NCI-H187 (cell line): Measurements from ENCODE around the gene EIPR1.

Source experiments
- DNase-seq, 2 experiments: peaks; one replicate each; lab custom pipeline; 2025; lab: John Stamatoyannopoulos, UW

EIPR1 gene

DNA sequence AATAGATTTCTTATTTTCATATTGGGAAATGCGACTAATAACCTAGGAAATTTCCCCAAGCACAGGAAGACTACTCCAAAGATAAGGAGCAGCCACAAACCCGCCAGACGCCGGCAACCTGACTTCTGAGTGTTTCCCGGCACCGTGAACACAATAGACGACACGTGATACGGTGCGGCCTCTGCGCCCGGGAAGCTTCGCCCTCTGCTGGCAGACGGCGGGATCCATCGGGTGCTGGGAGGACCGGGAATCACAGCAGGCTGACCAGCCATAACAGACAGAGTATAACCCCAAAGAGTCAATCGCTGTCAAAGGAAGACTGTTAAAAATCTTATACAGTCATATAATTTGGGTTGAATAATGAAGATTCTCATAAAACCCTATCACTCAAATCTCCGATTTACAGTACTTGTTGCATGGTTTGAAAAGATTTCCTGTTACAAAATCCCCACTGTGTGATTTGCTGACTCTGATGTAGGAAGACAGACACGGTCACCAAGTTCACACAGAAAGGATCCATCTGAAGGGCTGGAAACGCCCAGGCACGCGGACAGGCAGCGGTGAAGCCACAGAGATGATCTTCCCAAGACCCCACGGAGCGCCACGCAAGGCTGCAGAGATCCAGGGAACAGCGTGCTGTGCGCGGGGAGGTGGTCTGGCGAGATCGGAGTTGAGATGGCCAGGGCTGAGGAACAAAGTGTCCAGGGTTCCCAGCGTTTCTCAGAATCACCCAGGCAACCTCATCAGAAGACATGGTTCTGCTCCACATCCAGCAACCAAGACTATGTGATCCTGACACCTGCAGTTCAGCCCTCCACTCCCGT, 73.8 kb downstream of the EIPR1 start:
- peak; percentile 91 to 92 for DNase-seq

DNA sequence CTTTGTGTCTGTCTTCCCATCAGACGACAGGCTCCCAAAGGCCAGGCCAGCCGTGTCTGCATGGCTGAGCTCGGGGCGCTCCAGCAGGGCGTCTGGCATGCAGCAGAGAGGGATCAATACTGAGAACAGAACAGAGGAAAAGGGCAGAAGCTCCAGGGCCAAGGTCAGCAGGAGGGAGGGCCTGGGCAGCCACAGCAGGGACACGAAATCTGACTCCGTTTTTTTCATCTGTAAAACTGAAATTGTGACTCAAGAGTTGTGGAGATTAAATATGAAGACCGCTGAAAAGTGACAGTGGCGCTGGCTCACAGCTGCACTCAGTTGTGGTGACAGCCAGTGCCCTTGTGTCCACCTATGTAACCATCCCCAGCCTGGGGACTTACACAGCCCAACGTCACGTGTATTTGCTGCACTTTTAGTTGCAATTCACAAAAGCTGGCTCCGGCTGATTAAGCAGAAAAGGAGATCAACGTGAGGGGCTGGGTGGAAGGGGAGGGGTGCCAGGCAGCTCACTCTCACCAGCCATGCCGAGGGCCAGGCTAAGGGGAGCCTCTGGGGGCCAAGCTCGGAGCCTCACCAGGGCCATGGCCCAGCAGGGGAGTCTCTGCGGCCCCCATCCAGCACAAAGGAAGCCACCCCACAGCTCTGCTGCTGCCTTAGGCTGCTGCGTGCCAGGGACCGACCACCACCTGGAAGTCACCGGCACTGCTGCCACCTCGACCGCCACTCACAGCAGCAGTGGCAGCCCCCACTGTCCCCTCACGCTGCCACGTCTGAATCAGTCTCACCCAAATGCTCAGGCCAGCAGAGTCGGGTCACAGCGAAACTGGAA, 74.7 kb downstream of the EIPR1 start:
- DNase-seq: peak in 1 of 2 experiments; percentile 36

GRCh38 chr2:3302421-3302750, 75.2 kb downstream of the EIPR1 start:
- no peak for DNase-seq

DNA sequence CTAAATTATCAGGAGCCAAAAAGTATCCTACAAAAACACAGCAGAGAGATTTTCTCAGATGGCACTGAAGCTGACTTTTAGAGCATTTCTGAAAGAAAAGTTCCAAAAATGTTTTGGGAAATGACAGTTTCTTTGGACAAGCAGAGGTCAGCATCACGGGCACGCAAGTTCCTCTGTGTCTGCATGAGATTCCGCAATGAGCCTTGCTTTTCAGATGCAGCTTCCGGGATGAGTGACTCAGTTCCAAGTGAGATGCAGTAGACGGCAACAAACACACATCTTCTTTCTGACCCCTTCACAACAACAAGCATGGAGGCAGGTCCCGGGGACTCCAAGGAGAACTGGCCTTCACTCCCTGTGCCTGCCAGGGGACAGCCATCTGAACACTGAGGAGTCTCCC, 76.6 kb downstream of the EIPR1 start:
- DNase-seq: no peak

DNA sequence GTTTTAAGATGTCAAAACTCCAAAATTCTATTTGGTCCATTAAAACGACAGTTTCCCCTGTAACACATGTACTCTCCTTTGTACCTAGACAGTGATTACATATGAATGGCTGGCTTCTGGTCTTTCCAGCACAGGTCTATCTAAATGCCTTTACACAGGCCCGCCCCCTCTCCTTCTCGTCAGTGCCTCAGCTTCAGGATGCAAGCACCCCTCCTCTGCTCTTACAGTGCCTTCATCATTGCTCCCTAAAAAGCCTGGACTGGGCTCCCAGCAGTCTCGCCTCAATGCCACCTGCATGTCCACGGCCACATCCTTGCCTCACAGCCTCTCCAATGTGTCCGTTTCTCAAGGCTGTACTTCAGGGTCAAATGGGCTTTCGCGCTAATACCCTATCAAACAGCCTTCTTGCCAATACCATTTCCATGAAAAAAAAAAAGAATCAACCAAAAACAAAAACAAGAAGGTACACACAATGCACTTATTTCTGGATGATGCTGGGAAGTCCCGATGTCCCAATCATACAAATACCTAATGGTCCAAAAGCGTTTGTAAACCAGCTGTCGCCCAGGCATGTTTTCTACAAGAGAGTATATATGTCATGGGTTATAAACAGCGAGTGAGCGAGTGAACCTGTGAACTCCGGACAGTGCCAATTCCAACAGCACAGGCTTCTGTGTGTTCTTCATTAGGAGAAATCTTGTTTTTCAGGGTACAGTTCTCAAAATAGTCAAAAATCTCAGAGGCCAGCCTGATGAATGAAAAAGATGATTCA, 77.2 kb downstream of the EIPR1 start:
- no peak for DNase-seq

DNA sequence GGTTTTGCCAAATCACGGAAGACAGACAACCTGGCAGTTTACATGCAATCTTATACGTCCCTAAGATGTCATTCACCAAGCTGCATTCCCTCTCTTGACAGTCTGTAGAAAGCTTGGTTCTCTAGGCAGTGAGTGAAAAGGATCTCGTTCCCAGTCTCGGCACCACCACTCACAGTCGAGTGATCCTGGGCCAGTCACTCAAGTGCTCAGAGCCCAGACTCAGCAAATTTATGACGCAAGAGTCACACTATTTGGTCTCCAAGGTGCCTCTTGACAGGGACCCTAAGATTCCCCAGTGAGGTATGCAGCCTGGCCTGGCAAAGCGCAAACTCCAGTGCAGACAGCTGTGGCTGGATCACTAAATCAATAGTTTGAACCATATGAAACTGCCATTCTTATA, 77.9 kb downstream of the EIPR1 start:
- DNase-seq: no peak

- DNase-seq: no peak
Observed at GRCh38 chr2:3299130-3299529, 78.5 kb downstream of the EIPR1 start.

GRCh38 chr2:3298191-3298590, 79.4 kb downstream of the EIPR1 start:
- DNase-seq: no peak

DNA sequence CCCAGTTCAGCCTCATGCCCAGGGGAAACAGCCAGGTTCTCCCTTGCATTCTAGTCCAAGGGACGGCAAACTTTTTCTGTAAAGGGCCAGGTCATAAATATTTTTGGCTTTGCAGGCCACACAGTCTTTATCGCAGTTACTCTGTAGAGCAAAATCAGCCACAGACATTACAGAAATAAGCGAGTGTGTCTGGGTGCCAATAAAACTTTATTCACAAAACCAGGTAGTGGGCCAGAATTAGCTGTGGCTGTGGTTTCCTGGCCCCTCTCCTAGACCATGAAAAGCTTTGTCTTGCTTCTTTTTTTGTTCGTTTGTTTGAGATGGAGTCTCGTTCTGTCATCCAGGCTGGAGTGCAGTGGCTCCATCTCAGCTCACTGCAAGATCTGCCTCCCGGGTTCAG, 80.1 kb downstream of the EIPR1 start:
- DNase-seq: no peak

DNA sequence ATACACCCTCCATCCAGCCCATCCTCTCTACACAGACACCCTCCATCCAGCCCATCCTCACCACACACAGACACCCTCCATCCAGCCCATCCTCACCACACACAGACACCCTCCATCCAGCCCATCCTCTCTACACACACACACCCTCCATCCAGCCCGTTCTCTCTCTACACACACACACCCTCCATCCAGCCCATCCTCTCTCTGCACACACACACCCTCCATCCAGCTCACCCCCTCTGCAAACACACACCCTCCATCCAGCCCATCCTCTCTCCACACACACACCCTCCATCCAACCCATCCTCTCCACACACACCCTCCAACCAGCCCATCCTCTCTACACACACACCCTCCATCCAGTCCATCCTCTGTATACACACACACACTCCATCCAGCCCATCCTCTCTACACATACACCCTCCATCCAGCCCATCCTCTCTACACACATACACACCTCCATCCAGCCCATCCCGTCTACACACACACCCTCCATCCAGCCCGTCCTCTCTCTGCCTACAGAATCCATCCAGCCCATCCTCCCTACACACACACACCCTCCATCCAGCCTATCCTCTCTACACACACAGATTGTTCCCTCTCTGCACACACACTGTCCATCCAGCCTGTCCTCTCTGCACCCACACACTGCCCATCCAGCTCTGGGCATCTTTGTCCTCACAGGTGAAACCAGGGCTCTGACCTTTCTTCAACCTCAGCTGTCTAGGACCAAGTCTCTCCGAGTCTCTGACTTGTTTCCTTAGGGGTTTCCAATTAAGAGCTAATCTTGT, 81.2 kb downstream of the EIPR1 start:
- no peak for DNase-seq

DNA sequence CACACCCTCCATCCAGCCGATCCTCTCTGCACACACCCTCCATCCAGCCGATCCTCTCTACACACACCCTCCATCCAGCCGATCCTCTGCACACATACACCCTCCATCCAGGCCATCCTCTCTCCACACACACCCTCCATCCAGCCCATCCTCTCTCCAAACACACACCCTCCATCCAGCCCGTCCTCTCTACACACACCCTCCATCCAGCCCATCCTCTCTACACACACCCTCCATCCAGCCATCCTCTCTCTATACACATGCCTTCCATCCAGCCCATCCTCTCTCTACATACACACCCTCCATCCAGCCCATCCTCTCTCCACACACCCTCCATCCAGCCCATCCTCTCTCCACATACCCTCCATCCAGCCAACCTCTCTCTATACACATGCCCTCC, 83.1 kb downstream of the EIPR1 start:
- no peak for DNase-seq

DNA sequence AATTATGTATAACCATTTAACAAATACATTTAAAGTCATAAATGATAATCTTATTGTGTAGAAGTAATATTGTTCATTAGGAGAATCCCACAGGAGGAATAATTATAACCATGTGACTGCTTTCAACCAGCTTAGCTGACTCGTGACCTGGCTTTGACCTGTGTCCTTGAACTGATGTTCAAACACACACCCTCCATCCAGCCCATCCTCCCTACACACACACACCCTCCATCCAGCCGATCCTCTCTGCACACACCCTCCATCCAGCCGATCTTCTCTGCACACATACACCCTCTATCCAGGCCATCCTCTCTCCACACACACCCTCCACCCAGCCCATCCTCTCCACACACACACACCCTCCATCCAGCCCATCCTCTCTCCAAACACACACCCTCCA, 83.5 kb downstream of the EIPR1 start:
- peak in 1 of 2 experiments; percentile 30 for DNase-seq

DNA sequence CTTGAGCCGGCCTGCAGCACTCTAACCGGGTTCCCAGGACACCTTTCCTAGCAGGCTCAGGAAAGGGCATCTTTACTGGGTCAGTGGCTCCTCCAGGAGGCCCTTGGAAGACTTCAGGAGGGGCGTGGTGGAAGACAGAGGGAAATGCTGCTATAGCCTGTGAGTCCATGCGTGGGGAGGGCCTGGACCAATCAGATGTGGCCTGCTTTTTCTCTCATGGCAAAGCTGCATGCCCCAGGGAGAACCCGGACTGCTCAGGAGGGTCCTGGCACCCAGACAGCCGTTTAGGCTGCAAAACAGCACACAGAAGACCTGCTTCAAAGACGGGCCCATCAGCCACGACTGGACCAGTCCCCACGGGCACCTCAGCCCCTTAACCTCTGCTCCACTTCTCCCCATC, 84.4 kb downstream of the EIPR1 start:
- no peak for DNase-seq

DNA sequence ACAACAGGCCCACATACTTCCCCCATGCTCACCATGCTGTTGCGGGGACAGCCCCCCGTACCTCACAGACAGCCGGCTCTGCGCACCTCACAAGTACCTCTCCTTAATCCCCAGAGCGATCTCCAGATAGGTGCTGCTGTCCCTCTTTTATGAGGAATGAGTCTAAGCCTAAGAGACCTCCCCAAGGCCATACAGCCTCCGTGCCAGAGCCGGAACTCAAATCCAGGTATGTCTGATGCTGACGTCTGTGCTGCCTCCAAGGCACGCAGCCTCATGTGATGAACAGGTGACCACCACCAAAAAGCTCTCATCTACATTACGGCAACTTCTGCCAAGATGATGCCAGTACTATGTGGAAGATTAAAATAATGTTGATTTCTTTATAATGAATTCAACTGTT, 85.2 kb downstream of the EIPR1 start:
- no peak for DNase-seq

GRCh38 chr2:3291750-3292149, 85.9 kb downstream of the EIPR1 start:
- no peak for DNase-seq

DNA sequence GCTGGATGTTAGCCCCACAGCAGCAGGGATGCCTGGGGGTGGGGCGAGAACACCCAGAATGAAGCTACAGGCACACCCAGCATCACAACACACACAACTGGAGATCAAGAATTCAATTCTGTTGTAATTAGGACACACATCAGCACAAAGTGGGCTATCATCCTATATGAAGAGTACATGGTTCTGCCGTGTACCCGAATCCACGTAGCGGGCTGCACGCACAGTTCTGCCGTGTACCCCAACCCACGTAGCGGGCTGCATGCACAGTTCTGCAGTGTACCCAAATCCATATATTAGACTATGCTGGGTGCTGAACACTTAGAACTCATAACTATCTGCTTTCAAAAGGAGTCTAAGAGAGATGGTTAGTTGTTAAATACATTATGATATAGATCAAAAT, 86.5 kb downstream of the EIPR1 start:
- no peak for DNase-seq

- DNase-seq: peak in 1 of 2 experiments; percentile 32
Observed at GRCh38 chr2:3290655-3291054, 87.0 kb downstream of the EIPR1 start.

GRCh38 chr2:3289971-3290370, 87.6 kb downstream of the EIPR1 start:
- no peak for DNase-seq

DNA sequence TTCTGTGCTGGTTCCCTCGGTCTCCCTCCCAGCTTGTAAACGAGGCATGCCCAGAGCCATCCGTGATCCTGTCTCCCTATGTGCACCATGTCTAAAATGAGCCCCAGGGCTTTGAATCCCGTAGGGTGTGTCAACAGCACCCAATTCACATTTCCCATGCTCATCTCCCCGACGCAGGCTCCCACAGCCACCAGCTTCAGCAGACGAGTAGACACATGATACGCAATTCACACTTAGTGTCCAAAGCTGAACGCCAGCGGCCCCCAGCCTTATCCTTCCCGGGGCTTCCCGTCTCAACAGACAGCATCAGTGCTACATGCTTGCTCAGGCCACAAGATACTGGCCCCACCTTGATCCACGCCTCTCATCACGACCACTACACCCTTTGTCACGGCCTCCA, 88.1 kb downstream of the EIPR1 start:
- no peak for DNase-seq

GRCh38 chr2:3289171-3289515, 88.5 kb downstream of the EIPR1 start:
- DNase-seq: no peak

- DNase-seq: no peak
Observed at GRCh38 chr2:3288470-3289170, 89.0 kb downstream of the EIPR1 start.
